Activated T-cell treated with anti-CD3 and anti-CD28 coated beads, Interleukin-2, amount 50 U/mL, for 1 hour (primary cell): ENCODE measurements around the gene EDEM3.

ENCODE experiments used
- DNase-seq: peaks from one replicate; pipeline ENCODE4 v3.0.0-alpha.2; 2020

EDEM3 gene

DNA sequence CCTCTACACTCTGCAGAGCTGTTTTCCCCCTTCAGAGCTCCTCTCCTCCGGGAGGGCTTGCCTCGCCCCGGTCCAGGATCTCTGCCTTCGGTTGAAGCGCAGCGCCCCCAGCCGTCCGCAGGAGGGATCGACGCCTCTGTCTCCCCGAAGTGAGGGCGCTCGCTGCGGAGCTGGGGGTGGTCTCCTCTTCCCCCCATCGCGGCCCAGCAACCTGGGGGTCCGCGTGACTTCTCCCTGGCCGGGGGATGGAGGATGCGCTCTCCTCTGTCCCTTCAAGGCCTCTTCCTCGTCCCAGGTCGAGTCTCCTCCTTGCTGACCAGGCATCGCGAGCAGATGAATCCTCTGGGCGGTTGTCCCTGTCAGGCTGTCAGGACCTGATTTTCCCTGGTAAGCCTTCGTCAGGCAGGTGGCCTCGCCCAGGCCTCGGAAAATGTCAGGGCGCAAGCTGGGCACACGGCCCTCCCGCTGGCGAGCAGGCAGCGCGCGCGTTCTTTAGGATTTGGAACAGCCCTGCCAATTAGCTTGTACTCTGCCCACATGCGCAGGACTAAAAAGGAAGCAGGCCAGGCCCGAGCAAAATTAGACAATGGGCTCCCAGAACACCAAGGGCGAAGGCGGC, 90.5 kb downstream of the EDEM3 start:
- DNase-seq: peak; percentile 20

DNA sequence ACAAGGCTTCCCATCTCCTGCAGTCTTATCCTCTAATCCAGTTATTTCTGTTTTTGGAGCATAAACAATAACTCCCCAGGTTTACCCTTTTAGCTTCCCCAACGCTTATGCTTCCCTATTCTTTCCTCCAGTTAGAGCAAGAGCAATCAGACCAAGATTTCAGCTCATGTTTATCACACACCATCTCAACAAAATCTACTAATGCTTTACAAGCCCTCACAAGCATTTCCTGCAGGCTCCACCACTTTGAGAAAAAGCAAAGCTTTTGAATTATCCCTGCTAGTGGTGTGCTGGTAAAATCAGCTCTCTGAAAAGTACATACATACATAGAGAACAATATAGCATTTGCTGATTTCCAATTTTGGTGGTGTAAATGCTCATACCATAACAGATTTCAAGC, 92.9 kb downstream of the EDEM3 start:
- DNase-seq: no peak

DNA sequence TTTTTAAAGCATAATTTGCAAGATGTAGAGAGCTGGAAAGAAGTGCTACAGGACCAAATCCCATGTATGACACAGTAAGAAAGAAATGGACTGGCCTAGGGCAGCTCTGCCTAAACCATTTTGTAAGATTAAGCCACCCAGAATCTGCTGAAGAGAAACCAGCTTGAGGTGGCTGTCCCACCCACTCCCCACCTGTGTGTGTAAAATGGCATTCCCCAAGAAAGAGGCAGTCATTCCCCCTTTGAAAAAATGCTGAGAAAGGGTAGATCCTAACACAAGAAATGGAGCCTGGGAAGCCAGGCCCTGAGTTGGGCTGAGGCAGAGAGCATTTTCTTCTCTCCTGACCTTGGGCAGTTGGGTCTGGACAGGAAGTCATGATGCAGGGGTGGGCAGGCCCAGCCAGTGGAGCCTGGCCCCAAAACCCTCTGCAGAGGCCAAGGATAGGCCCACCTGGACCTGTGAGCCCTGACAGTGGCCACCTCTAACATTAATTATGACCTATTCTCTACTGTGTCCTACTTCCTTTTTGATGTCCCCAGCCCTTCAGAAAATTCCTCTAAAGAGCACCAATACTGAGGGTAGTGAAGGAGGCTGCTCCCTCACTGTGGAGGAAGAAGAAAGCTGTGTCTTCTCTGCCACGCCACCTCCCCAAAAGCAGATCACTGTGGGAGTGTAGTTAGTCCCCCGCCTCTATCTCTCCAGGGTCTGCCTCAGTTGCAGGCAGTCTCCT, 94.0 kb downstream of the EDEM3 start:
- DNase-seq: no peak

DNA sequence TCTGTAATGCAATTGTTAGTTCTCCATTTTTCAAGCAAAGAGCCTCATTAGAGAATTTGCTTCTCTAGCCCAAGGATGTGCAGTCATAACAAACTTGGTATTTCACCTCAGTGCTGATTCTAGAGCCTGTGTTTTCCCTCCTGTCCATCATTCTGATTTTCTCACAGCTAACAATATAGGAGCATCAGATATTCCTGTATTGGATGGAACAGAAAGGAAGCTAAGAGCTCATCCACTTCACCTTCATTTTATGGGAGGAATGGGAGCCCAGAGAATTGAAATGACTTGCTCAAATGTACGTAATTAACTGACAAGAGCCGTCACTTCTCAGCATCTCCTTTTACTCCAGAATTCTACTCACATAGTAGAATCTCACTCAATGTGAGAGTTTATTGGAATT, 96.6 kb downstream of the EDEM3 start:
- DNase-seq: no peak

DNA sequence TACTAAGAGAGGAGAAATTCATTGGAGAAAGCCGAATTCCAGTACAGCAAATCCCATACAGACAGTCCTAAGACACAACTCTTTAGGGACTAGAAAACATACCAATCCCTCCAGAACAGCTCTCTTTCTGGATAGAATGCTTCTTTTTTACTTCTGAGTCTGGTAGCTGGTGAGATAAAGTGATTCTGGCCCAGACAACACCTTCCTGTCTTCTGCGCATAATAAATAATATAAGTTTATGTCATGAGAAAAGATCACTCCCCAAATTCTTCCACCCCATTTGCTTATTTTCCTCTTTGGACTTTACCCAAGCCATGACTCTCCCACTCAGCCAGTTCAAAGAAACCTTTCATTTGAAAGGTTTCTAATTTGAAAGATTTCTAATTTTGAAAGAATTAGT, 98.4 kb downstream of the EDEM3 start:
- no peak for DNase-seq

DNA sequence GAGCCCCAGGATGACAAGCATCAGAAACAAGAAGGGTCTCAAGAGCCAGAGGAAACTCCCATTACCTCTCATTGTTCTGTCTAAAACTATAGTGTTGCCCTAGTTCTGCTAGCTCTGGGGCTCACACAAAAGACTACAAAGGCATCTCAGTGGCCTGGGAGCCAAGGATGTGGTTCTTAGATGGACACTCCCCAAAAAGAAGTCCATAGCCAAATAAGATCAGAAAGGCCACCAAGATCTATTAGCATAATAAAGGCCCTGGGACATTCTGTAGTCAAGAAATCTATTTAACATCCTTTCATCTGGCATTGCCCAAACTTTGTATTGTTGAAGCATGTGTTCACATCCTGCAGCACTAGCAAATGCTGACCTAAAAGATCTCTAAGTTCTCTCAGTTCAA, 99.5 kb downstream of the EDEM3 start:
- DNase-seq: no peak

DNA sequence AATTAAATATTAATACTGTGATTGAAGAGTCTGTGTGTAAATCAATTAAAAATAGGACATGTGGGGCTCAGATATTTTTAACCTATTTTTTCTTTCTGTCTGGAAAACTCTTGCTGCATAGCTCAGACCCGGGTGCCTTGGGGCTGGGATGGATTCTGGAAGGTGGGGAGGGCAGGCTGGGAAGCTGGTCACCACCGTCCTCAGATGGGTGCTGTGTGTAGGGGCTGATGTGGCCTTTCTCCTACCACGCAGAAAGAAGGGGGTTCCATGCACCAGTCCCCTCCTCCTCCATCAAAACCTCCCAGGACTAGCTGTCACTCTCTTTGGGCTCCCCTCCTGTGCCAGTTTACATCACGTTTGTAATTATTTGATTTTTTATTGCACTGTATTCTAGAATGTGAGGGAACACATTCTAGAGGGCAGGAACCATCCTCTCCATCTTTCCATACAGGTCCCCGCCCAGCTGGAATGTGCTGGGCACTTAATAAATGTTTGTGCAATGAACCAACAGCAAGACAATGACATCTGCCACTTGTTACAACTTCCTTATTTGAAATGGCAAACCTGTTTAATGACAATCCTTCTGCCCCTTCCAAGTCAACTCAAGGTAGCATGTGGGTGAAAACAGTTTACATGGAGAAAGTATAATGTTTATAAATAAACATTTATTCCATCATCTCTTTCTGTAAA, 104.3 kb downstream of the EDEM3 start:
- no peak for DNase-seq

DNA sequence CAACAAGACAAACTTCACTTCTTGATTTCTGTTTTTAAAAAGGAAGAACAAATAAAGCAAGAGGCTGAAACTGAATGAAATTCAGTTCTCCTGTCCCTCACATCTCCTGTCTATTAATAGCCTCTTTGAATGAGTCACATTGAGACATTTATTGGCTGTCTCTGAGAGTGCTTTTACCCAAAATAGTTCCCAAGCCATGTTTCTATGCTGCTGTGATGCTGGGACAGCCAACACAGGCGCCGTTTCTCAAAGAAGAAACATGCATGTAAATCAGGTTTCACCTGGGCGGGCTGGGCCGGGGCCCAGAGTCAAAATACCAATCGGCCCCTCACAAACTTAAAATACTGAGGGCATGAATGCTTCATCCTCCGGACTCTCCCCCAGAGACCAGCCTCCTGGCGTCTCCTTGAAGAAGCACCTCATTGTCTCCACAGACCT, 105.2 kb downstream of the EDEM3 start:
- no peak for DNase-seq

DNA sequence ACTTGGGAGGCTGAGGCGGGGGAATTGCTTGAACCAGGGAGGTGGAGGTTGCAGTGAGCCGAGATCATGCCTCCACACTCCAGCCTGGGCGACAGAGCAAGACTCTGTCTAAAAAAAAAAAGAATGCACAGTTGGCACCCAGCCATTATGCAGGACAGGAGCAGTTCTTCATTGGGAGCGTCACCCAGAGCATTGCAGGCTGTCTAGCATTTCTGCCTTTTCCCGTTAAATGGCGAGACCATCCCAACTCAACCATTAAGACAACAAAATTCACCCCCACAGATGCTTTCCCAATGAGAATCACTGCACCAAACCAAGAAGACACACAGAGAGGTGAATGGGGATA, 105.8 kb downstream of the EDEM3 start:
- no peak for DNase-seq

DNA sequence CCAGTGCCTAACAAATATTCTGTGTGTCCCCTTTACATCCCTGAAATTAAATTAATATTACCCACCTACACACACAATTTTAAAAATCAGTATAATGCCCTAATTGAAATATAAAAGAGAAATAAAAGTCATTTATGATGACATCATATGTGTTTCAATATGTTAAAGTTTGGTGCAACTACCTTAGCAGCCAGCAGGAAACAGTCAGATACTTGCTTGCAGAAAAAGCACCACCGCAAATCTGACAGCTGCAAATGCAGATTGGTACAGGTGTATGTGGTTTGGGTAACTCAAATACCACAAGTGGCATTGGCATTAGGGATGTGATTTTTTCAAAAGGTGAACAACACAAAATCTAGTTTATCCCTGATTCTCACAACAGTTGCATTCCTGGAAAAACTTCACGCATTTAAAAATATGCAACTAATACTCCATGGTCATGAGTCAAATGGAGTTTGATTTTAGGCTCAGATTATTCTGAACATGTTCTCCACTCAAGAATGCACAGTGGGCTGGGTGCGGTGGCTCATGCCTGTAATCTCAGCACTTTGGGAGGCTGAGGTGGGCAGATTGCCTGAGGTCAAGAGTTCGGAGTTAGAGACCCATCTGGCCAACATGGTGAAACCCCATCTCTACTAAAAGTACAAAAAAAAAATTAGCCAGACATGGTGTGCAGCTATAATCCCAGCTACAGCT, 106.3 kb downstream of the EDEM3 start:
- no peak for DNase-seq

DNA sequence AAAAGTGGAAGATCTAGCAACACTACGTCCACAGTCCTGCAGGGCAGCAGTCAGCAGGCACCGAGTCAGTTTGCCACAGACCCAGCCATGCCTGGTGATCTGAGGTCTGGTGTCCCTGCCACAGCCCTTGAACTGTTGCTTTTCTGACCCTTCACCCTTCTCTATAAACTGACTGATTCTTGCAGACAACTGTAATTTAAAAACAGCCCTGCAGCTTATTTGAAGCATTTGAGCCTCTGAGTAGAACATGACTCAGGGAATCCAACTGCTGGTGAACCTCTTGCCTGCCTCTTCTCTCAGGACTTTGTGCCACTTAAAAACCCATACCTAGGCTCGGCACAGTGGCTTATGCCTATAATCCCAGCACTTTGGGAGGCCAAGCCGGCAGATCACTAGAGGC, 107.2 kb downstream of the EDEM3 start:
- DNase-seq: no peak

DNA sequence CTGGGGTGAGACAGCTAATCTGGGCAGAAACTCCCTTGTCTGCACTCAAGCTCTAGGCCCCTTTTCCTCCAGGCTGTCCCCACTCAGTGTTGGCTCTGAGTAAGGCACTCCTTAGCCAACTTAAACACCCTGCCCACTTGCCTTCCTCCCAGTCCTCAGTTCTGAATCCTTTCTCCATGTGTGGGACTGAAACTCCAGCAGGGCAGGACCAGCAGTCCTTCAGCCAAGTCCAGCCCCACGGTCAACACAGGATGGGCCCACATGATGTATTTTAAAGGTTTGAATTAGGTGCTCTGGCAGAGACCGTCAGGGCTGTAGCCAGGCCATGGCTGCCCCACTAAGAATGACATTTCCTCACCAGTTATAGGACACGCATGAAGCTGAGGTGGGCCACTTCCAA, 107.8 kb downstream of the EDEM3 start:
- DNase-seq: no peak

DNA sequence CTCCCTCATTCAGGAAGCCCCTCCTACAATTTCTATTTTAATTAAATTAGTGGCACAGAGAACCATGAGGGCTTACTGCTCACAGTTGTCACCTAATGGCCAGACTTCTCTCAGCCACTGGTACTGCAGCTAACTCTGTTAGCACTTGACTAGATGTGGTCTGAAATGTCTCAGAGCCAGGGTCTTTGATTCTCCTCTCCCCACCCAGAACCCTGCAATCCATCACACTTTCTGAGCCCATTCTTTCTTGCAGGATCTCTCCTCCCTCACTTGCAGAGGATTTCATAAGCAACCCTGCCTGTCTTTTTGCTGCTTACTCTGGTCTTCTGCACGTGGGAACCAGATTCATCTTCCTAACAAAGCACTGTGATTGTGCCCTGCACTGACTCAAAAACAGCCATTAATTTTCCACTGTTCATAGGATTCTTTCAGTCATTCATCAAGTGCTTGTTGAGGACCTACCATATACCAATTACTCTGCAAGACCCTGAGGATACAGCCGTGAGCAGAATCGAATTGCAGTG, 108.4 kb downstream of the EDEM3 start:
- no peak for DNase-seq

DNA sequence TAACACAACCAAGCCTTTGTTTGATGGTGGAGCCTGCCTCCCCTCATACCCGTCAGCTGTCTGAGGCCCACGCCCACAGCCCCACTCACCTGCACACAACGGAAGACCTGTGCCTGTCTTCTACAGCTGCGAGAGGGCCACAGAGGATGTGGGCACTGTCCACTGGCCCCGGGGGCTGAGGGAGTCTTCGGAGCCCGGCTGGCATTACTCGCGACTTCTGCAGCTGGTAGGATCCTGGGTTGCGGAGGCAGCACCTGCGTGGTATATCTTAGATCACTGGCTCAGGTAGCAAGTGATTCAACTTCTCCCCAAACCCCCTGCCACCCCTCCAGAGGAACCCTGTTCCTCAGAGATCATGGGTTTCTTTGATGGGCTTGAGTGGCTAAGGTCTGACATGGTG, 109.9 kb downstream of the EDEM3 start:
- DNase-seq: no peak

DNA sequence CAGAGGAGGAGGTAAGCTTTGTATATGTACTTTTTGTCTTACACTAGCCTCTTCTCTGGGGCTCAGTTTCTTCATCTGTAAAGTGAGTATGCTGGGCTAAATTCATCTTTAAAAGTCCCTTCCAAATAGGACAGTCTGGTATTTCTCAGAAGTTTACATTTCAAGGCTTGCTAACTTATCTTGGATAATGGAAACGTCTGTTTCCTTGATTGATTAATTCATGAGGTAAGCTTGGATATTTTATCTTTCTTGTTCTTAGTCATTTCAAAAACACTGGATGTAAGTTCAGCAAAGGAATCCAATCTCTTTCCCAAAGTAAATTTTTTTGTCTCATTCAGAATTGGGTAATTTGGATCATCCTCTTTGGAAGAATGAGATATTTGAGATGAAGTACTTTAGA, 111.0 kb downstream of the EDEM3 start:
- DNase-seq: no peak

DNA sequence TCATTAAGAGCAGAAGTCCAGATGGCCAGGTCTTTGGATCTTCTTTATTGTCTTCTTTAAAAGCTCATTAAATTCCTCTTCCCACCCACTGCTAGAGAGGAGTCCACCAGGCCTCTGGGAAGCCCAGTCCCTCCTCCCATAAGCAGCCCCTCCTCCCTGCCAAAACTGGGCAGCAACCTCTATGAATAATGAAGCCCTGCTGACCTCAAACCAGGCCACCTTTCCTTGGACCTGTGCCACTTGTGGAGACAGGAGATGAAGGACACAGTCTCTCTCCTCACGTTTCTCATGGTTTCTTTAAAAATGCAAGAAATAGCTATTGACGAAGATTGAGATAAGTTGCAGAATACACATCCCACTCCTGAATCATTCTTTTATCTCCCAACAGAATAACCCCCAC, 112.8 kb downstream of the EDEM3 start:
- no peak for DNase-seq

DNA sequence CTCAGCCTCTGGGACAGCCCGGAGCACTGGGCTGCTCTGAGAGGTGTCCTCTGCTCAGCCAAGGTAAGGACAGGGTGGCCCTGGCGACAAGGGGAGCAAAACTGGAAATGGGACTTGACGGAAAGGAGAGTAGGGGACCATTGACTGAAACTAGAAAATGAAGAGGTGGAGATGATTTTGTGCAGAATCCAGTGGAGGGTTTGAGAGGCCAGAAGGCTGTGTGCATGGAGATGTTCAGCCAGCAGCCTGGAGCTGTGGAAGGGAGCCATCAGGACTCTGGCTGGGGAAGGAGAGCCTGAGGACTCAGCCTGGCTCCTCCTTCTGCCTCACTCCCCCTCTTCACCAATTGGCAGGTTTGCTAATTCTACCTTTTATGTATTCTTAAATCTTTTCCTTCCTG, 114.2 kb downstream of the EDEM3 start:
- no peak for DNase-seq
